ENCODE measurements around the gene KIF25.

Gene KIF25

DNA sequence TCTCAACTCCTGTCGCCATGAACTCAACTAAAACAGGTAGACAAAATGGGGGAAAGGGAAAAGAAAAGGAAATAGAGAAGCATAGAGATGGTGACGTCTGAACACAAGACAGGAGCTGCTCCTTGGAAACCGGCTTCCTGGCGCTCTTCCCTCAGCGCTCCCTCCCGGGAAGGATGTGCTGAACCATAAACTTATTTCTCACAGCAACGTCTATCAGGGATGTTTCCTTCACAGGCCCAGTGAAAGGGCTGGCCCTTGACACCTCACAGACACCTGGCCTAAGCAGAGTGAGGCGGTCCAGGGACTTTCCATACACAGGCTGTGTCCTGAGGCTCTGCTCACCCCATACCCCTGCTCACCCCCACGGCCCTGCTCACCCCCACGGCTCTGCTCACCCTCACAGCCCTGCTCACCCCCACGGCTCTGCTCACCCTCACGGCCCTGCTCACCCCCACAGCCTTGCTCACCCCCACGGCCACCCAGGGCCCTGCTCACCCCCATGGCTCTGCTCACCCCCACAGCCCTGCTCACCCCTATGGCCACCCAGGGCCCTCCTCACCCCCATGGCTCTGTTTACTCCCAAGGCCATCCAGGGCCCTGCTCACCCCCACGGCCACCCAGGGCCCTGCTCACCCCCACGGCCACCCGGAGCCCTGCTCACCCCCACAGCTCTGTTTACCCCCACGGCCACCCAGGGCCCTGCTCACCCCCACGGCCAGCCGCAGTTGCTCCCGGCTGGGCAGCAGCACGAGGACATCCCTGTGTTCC is 80.9 kb downstream of the KIF25 start:
- no peaks in the 10 kb centered on the region for H3F3A ChIP-seq (ENCODE audit: insufficient read depth)
- H3K9me3 ChIP-seq (ENCODE audit: insufficient read depth, low read length), result no peaks in the 10 kb centered on the region
- H4K20me1 ChIP-seq (ENCODE audit: low read depth, low read length), result no peaks in the 10 kb centered on the region
- no peaks in the 10 kb centered on the region for H3K79me2 ChIP-seq (ENCODE audit: insufficient read depth, low read length)
- H3K9me2 ChIP-seq (replicated peaks; ENCODE audit: insufficient read depth, low read length), result no peaks in the 10 kb centered on the region
- no peaks in the 10 kb centered on the region for H3K27me3 ChIP-seq (ENCODE audit: low read length)
- no peak for TF ChIP-seq EZH2phosphoT487 (conservative IDR thresholded peaks at IDR 0.05; ENCODE audit: low read length)
- TF ChIP-seq, protein P1, sequence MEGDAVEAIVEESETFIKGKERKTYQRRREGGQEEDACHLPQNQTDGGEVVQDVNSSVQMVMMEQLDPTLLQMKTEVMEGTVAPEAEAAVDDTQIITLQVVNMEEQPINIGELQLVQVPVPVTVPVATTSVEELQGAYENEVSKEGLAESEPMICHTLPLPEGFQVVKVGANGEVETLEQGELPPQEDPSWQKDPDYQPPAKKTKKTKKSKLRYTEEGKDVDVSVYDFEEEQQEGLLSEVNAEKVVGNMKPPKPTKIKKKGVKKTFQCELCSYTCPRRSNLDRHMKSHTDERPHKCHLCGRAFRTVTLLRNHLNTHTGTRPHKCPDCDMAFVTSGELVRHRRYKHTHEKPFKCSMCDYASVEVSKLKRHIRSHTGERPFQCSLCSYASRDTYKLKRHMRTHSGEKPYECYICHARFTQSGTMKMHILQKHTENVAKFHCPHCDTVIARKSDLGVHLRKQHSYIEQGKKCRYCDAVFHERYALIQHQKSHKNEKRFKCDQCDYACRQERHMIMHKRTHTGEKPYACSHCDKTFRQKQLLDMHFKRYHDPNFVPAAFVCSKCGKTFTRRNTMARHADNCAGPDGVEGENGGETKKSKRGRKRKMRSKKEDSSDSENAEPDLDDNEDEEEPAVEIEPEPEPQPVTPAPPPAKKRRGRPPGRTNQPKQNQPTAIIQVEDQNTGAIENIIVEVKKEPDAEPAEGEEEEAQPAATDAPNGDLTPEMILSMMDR (IDR thresholded peaks at IDR 0.05; ENCODE audit: insufficient read depth, low read length, poor library complexity, severe bottlenecking), result no peak
- H3K27ac ChIP-seq (ENCODE audit: low read depth, low read length), result no peak overlapping the region
- H3K36me3 ChIP-seq (ENCODE audit: low read length), result no peaks in the 10 kb centered on the region
- H3K9ac ChIP-seq (ENCODE audit: low read length), result no peak overlapping the region
- no peak overlapping the region for H3K4me3 ChIP-seq (ENCODE audit: insufficient read depth, low read length, poor library complexity, severe bottlenecking)
- no peak overlapping the region for H2AFZ ChIP-seq (ENCODE audit: low read depth, low read length, severe bottlenecking)
- H3K4me2 ChIP-seq (ENCODE audit: low read depth, low read length, poor library complexity, severe bottlenecking), result no peak overlapping the region

DNA sequence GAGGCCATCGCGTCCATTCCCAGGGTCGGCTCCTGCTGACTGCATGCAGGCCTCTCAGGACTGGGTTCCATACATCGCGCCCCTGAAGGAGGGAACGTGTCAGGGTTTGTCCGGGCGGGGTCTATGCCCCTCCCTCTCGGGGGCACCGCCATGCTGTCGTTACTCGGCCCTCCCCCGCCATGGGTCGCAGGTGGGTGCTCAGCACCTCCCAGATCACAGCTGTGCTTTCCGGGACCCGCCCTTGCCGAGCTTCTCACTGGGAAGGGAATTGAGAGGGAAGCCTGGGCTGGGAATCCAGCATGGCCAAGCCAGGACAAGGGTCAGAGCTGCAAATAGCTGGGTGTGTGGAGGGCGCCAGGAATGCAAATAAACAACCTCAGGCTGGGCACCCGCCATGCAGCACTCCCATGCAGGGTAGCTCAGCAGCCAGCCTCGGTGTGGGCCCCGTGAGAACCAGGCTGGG is 81.5 kb downstream of the KIF25 start, which contains the start of gene FRMD1:
Gene FRMD1, minus strand, starts transcription at position 270 of the 463 bp plus-strand sequence. Its CDS starts 118 bp downstream, at position 152.
- Histone ChIP-seq H3K36me3 (ENCODE audit: low read length) (no peaks in the 10 kb centered on the region), H3F3A (ENCODE audit: insufficient read depth) (no peaks in the 10 kb centered on the region), H3K27me3 (ENCODE audit: low read length) (no peaks in the 10 kb centered on the region), H2AFZ (ENCODE audit: low read depth, low read length, severe bottlenecking) (no peak within 1 kb of the TSS), H3K9me2 (replicated peaks; ENCODE audit: insufficient read depth, low read length) (no peaks in the 10 kb centered on the region), H3K9ac (ENCODE audit: low read length) (no peak within 1 kb of the TSS), H3K4me2 (ENCODE audit: low read depth, low read length, poor library complexity, severe bottlenecking) (no peak within 1 kb of the TSS), H3K9me3 (ENCODE audit: insufficient read depth, low read length) (no peaks in the 10 kb centered on the region), H3K4me3 (ENCODE audit: insufficient read depth, low read length, poor library complexity, severe bottlenecking) (no peak within 1 kb of the TSS), H4K20me1 (ENCODE audit: low read depth, low read length) (no peaks in the 10 kb centered on the region), H3K27ac (ENCODE audit: low read depth, low read length) (no peak within 1 kb of the TSS), H3K79me2 (ENCODE audit: insufficient read depth, low read length) (no peaks in the 10 kb centered on the region)
- TF ChIP-seq, protein P1 (IDR thresholded peaks at IDR 0.05; ENCODE audit: insufficient read depth, low read length, poor library complexity, severe bottlenecking), result no peak
- no peak for TF ChIP-seq EZH2phosphoT487 (conservative IDR thresholded peaks at IDR 0.05; ENCODE audit: low read length)

DNA sequence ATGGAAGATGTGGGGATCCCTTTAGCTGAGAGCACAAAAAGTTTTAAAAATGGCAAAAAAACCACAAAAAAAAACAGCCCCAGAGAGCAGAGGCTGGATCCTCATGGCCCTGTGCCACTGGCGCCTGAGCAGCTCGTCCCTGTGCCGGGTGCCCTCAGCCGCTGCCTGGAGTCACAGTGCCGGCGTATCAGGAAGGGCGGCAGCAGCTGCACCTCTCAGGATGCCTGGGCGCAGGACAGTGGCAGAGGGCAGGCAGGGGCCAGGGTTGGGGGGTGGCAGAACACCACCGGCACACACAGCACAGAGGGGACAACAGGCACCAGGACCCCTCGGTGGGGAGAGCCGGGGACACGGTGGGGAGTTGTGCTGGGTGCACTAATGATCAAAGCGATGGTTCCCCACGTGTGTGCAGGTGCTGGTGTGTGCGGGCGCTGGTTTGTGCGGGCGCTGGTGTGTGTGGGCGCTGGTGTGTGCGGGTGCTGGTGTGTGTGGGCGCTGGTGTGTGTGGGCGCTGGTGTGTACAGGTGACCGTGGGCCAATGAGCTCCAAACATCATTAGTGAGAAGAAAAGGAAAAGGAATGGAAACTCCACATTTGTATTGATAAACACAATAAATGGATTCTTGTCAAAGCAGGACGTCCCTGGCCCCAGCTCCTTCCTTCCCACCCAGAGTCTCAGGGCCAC is 83.1 kb downstream of the KIF25 start:
- no peak overlapping the region for H3K4me3 ChIP-seq (ENCODE audit: insufficient read depth, low read length, poor library complexity, severe bottlenecking)
- TF ChIP-seq, protein P1 (IDR thresholded peaks at IDR 0.05; ENCODE audit: insufficient read depth, low read length, poor library complexity, severe bottlenecking), result no peak
- TF ChIP-seq EZH2phosphoT487 (conservative IDR thresholded peaks at IDR 0.05; ENCODE audit: low read length), result no peak
- no peak overlapping the region for H3K4me2 ChIP-seq (ENCODE audit: low read depth, low read length, poor library complexity, severe bottlenecking)
- H3F3A ChIP-seq (ENCODE audit: insufficient read depth), result no peaks in the 10 kb centered on the region
- H2AFZ ChIP-seq (ENCODE audit: low read depth, low read length, severe bottlenecking), result no peak overlapping the region
- H3K9ac ChIP-seq (ENCODE audit: low read length), result no peak overlapping the region
- no peaks in the 10 kb centered on the region for H3K36me3 ChIP-seq (ENCODE audit: low read length)
- no peaks in the 10 kb centered on the region for H3K9me2 ChIP-seq (replicated peaks; ENCODE audit: insufficient read depth, low read length)
- H4K20me1 ChIP-seq (ENCODE audit: low read depth, low read length), result no peaks in the 10 kb centered on the region
- H3K27me3 ChIP-seq (ENCODE audit: low read length), result no peaks in the 10 kb centered on the region
- H3K79me2 ChIP-seq (ENCODE audit: insufficient read depth, low read length), result no peaks in the 10 kb centered on the region
- no peaks in the 10 kb centered on the region for H3K9me3 ChIP-seq (ENCODE audit: insufficient read depth, low read length)
- H3K27ac ChIP-seq (ENCODE audit: low read depth, low read length), result no peak overlapping the region

Measured in SU-DHL-6 (cell line).